Pancreas (tissue), 10 donors: ENCODE data around the gene MYH9. TPM values are rescaled to one million over a fixed set of nuclear protein-coding genes. Genes with fewer than 3 reads are reported as not detected.

Experiments
- ATAC-seq, 4 donors: fragments of 200-7000 bp; cut with Tn5 transposase; one replicate each; pipeline versions ENCODE4 v1.8.0 to v1.9.1; 2020; ENCODE audit warnings: mild to moderate bottlenecking in 4 of 4, moderate library complexity in 4 of 4
- DNase-seq, 6 donors: peaks; one replicate each; pipeline ENCODE4 v3.0.0-alpha.2; 2020
- FAIRE-seq: peaks from 2 replicates; lab custom pipeline; 2012; peaks lifted over from hg19 to GRCh38; lab: Jason Lieb, UNC
- H3K27ac ChIP-seq, 4 donors: fragments of 200-600 bp; sonication (generic); 1 replicate in 3 of 4; 2 replicates in 1 of 4; pipeline versions ENCODE4 v1.5.0 to v1.8.0; 2020
- H3K27me3 ChIP-seq, 4 donors: fragments of 200-600 bp; one replicate each; pipeline ENCODE4 v1.8.0; 2021
- H3K36me3 ChIP-seq, 3 donors: fragments of 200-600 bp; sonication (generic) in 1 of 3; one replicate each; pipeline versions ENCODE4 v1.5.0 to v1.8.0; 2020 to 2021
- H3K4me1 ChIP-seq, 3 donors: fragments of 200-600 bp; one replicate each; pipeline ENCODE4 v1.8.0; 2021
- H3K4me3 ChIP-seq, 4 donors: fragments of 200-600 bp; sonication (generic) in 2 of 4; one replicate each; pipeline versions ENCODE4 v1.5.0 to v1.8.0; 2020 to 2021
- H3K9me3 ChIP-seq, 4 donors: fragments of 200-600 bp; one replicate each; pipeline ENCODE4 v1.8.0; 2021
- WGBS, 2 donors: extraction: QIAGEN DNeasy Blood & Tissue Kit; methylation state at CpG; one replicate each; pipeline ENCODE4 v1.1.7; 2013; 5-methylcytosine and 5-hydroxymethylcytosine counted together
- intact Hi-C, 3 donors: fragments of 100-400 bp; cut with DNase I; formaldehyde crosslinking; loops; one replicate each; pipeline versions ENCODE4 v1.11.1 to v1.14.2; 2022
- polyA plus RNA-seq, 2 donors: library from polyadenylated mRNA; stranded (reverse); fragments of 200-250 nt; gene quantifications; one replicate each; pipeline ENCODE4 v1.2.3, GENCODE V29; 2013
- total RNA-seq, 6 donors: library from RNA; stranded (reverse); fragmentation: NEBNext Ultra II Directional in 4 of 6; extraction: Animal tissue kit (Norgen Biotek cat#: 25700) in 4 of 6; gene quantifications; one replicate each; pipeline versions ENCODE4 v1.2.1 to v1.2.4, GENCODE V29; 2021 to 2023
- TF ChIP-seq, protein P1 (sequence below), 4 donors: fragments of 200-600 bp; sonication (generic) in 3 of 4; IDR thresholded peaks; one replicate each; pipeline versions ENCODE4 v1.5.0 to v1.8.0; 2021; ENCODE audit warnings: antibody characterized with exemption in 4 of 4
- donor health status: healthy with polysubstance abuse.
- donor health status: DM: no; HTN: no; CAD: no; lungs with moderate emphysema.
- donor health status: DM: no; HTN: no; CAD: no.
- donor health status: control.
- donor health status: control.
- donor health status: Bipolar disorder and iron deficiency.
- donor health status: DM: yes; HTN: yes; CAD: no.
- donor health status: DM: no; HTN: no; CAD: no.
- donor health status: DM: no; HTN: no; CAD: no.
- donor health status: DM: yes; HTN: yes; CAD: no.

Gene MYH9
- total and polyA plus RNA-seq, 8 donors, result 80.9 to 554 (median 376) TPM

GRCh38 chr22:36387709-36387958 lies 133 bp downstream of the MYH9 start:
- intact Hi-C loops, result loop anchor here in 2 of 3 donors (10.0 kb wide), 1 partner anchor 53 kb away; no protein-coding TSS in a partner anchor
- FAIRE-seq (no peak), DNase-seq (no peak), ATAC-seq (peak in 2 of 4 donors; percentile 1 to 12)
- peak overlapping the region; percentile 86 to 99 (median 95) for H3K4me3 ChIP-seq
- H3K4me1 ChIP-seq, result peaks cover 15 to 31% (median 21%) of the 10 kb centered on the region in 3 donors
- H3K27me3 ChIP-seq, result no peaks in the 10 kb centered on the region
- H3K9me3 ChIP-seq, result no peaks in the 10 kb centered on the region
- TF ChIP-seq, protein P1, sequence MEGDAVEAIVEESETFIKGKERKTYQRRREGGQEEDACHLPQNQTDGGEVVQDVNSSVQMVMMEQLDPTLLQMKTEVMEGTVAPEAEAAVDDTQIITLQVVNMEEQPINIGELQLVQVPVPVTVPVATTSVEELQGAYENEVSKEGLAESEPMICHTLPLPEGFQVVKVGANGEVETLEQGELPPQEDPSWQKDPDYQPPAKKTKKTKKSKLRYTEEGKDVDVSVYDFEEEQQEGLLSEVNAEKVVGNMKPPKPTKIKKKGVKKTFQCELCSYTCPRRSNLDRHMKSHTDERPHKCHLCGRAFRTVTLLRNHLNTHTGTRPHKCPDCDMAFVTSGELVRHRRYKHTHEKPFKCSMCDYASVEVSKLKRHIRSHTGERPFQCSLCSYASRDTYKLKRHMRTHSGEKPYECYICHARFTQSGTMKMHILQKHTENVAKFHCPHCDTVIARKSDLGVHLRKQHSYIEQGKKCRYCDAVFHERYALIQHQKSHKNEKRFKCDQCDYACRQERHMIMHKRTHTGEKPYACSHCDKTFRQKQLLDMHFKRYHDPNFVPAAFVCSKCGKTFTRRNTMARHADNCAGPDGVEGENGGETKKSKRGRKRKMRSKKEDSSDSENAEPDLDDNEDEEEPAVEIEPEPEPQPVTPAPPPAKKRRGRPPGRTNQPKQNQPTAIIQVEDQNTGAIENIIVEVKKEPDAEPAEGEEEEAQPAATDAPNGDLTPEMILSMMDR (IDR thresholded peaks at IDR 0.05), result no peak
- WGBS, 2 donors, result 0 to 1% methylated on average over 19 to 31 of the region's 31 CpGs
- H3K27ac ChIP-seq, result peak overlapping the region; percentile 95 to 98 (median 96)
- no peaks in the 10 kb centered on the region for H3K36me3 ChIP-seq

GRCh38 chr22:36386900-36387708 lies 663 bp downstream of the MYH9 start:
- Histone ChIP-seq H3K27ac (peak overlapping the region; percentile 95 to 98 (median 96)), H3K9me3 (no peaks in the 10 kb centered on the region), H3K27me3 (no peaks in the 10 kb centered on the region), H3K4me1 (peaks cover 20 to 36% (median 26%) of the 10 kb centered on the region in 3 donors), H3K36me3 (no peaks in the 10 kb centered on the region), H3K4me3 (peak overlapping the region; percentile 86 to 99 (median 95))
- 0 to 1% methylated on average over 63 to 91 of the region's 91 CpGs for WGBS, 2 donors
- intact Hi-C loops, result loop anchor here in 2 of 3 donors (10.0 kb wide), 1 partner anchor 52 kb away; no protein-coding TSS in a partner anchor
- TF ChIP-seq, protein P1 (IDR thresholded peaks at IDR 0.05), result no peak
- FAIRE-seq, result no peak
- peak; percentile 65 to 91 (median 78) for DNase-seq
- ATAC-seq, result peak; percentile 16 to 32 (median 20)

- ATAC-seq (peak in 3 of 4 donors; percentile 9 to 11 (median 10)), FAIRE-seq (no peak), DNase-seq (peak in 4 of 6 donors; percentile 65 to 77 (median 71))
- intact Hi-C loops, result loop anchor here in 2 of 3 donors (10.0 kb wide), 1 partner anchor 52 kb away; no protein-coding TSS in a partner anchor
- Histone ChIP-seq H3K36me3 (no peaks in the 10 kb centered on the region), H3K27ac (peak overlapping the region; percentile 95 to 98 (median 96)), H3K4me1 (peaks cover 22 to 41% (median 30%) of the 10 kb centered on the region in 3 donors), H3K27me3 (no peaks in the 10 kb centered on the region), H3K9me3 (no peaks in the 10 kb centered on the region), H3K4me3 (peak overlapping the region; percentile 86 to 99 (median 95))
- TF ChIP-seq, protein P1 (IDR thresholded peaks at IDR 0.05), result no peak
- WGBS, 2 donors, result 0% methylated on average over 18 of the region's 18 CpGs
These were observed 1.3 kb downstream of the MYH9 start for GRCh38 chr22:36386351-36386899.

DNA sequence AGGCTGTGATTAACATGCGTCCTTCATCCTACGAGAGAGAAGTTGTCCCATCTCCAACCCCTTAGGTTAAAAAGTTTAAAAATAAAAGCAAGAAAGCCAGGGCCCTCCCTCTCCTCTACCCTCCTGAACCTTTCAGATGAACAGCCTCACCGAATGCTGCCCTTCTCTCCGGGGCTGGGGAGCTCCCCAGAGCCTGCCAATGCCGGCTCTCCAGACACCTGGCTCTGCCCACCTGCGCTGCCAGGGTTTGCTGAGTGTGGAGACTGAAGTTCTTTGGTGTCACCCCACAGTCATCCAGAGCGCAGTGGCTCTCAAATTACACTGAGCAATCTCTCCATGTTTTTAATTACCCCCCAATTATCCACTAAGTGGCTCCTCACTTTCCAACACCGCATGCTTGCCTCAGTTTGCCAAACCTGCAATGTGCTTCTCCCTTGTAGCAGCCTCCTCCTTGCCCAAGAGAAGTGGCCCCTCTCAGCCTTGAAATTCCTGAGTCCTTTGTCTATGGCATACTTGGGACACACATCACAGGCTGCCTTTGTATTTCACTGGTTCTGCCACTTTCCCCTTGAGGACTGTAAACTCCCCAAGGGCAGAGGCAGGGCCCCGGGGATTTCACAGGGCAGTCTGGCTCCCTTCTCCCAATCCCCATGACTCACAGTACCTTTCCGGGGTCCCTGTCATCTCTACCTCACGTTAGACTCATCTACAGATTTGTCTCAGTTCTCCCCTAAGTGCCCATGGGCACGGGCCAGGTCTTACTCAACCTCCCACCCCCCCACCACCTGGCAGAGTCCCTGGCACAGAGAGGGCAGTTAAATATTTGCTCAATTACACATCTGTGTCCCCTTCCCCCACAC lies 2.0 kb downstream of the MYH9 start:
- WGBS, 2 donors, result 2% methylated on average over 12 of the region's 12 CpGs
- Histone ChIP-seq H3K4me1 (peaks cover 28 to 46% (median 37%) of the 10 kb centered on the region in 3 donors), H3K4me3 (peak overlapping the region; percentile 86 to 99 (median 95)), H3K9me3 (no peaks in the 10 kb centered on the region), H3K27me3 (no peaks in the 10 kb centered on the region), H3K36me3 (no peaks in the 10 kb centered on the region), H3K27ac (peak overlapping the region; percentile 95 to 98 (median 96))
- intact Hi-C loops, result loop anchor here in 2 of 3 donors (10.0 kb wide), 1 partner anchor 51 kb away; no protein-coding TSS in a partner anchor
- FAIRE-seq (no peak), DNase-seq (peak; percentile 81 to 95 (median 92)), ATAC-seq (peak; percentile 57 to 68 (median 64))
- TF ChIP-seq, protein P1 (IDR thresholded peaks at IDR 0.05), result no peak
